GM19351 (cell line): Measurements from ENCODE around the gene ARL9.

Experiments
- ATAC-seq: cut with Tn5 transposase; IDR thresholded peaks from one replicate; pipeline ENCODE4 v1.9.1; 2021; ENCODE audit warnings: mild to moderate bottlenecking, moderate library complexity; ENCODE audit not compliant: unreplicated experiment

The ARL9 gene

GRCh38 chr4:56531149-56531770 is 25.7 kb downstream of the ARL9 start:
- ATAC-seq = no peak

GRCh38 chr4:56531823-56532222 is 26.2 kb downstream of the ARL9 start:
- no peak for ATAC-seq

DNA sequence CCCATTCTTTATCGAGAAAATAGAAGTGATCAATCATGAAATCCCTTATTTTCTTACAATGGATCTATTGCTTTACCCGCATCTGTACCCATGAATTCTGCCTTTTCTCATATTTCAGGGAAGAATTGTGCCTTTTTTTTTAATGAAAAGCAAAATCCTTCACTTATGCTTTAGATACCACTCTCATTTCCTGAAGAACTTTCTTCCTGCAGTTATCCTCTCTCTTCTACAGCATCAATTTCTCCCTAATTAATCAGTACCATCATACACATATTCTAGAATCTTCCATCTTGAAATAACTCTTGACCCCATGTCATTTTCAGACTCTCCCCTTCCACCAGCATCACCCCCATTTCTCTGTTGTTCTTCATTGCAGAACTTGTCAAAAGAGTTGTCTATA is 26.6 kb downstream of the ARL9 start:
- no peak for ATAC-seq

GRCh38 chr4:56535915-56536314 is 30.3 kb downstream of the ARL9 start:
- no peak for ATAC-seq

- no peak for ATAC-seq
Observed at GRCh38 chr4:56537147-56537546, 31.6 kb downstream of the ARL9 start.

DNA sequence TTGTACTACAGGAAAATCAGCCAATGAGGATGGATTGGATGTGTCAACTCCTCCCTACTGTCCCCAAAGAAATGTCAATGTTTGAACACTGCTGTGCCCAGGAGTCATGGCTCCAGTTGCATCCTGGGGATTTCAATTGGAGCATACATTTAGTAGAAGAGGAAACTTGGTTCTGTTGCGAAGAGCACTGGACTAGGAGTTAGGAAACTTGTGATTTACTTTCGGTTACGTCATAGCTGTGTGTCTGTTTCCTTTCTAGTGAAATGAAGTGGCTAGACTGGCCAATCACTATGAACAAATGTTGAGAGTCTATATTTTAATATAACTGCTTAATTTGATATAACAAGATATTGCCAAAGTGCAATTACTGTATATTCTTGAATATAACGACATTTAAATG is 35.2 kb downstream of the ARL9 start:
- ATAC-seq = no peak

GRCh38 chr4:56544573-56545131 is 39.1 kb downstream of the ARL9 start:
- peak; percentile 97 for ATAC-seq

DNA sequence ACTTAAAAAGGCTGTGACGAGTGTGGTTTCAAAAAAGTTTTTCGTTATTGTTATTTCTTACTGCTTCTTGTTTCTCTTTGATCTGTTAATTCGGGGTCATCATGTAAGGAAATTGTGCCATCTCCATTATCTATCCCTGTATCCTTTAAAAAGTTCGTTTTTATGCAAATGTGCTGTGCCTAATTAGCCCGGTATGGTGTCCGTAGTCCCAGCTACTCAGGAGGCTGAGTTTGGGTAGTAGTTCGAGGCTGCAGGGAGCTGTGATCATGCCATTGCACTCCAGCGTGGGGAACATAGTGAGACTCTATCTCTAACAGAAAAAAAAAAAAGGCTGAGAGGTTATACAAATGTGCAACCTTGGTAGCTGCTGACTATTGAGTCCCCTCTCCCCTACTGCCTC is 45.1 kb downstream of the ARL9 start:
- no peak for ATAC-seq

- no peak for ATAC-seq
Observed at GRCh38 chr4:56551516-56551915, 45.9 kb downstream of the ARL9 start.

DNA sequence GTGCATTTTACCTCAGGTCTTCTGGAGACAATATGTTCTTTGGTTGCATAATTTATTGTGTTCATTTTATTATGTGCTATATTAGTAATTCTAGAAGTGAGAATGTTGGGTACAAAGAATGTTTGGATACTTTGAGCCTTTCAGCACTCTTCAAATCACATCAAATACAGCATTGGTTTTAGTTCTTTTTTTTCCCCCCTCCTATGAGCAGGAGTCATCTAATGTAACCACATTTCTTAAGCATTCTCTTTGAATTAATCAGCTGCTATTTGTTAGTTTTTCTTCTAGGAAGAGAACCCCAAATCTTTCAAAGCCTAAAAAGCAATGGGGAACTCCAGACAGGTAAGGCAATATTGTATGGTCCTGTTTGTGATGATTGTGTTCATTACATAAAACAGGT is 46.7 kb downstream of the ARL9 start:
- ATAC-seq = no peak

DNA sequence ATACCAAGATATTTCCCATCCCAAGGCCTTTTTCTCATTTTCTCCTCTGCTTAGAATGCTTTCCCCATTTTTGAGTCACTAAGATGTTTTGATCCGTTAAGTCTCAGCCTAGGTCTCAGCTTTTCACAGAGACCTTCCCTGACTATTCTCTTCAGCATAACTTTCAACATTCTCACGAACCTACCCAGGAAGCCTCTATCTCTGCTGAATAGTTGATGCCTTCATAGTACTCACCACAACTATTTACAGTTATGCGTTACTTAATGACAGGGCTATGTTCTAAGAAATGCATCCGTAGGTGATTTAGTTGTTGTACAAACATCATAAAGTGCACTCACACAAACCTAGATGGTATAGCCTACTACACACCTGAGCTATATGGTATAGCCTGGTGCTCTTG is 64.5 kb downstream of the ARL9 start:
- ATAC-seq = no peak
